ENCODE results near the gene SLC43A3. TPM values are rescaled to one million over a fixed set of nuclear protein-coding genes. Genes with fewer than 3 reads are reported as not detected.

SLC43A3 gene
- total RNA-seq, 1 experiment from 2014 or later: 8.6 TPM

- TF ChIP-seq TCF7L2 (IDR thresholded peaks at IDR 0.05; ENCODE audit: low read depth, low read length): no peak
- TF ChIP-seq SIN3A (IDR thresholded peaks at IDR 0.05; ENCODE audit: borderline replicate concordance, insufficient read depth, low read depth, low read length): no peak
- no peak for TF ChIP-seq POLR2AphosphoS5 (IDR thresholded peaks at IDR 0.05; ENCODE audit: low read depth, low read length)
These were observed 9.9 kb downstream of the SLC43A3 start for GRCh38 chr11:57417056-57417455.

GRCh38 chr11:57416436-57416835 is 10.5 kb downstream of the SLC43A3 start:
- Histone ChIP-seq H3K36me3 (ENCODE audit: control insufficient read depth, insufficient read depth, low read length) (no peaks in the 10 kb centered on the region), H3K4me1 (ENCODE audit: control insufficient read depth, insufficient read depth, low read length) (no peaks in the 10 kb centered on the region), H3K4me3 (ENCODE audit: low read depth in 2 of 2, low read length in 2 of 2) (no peak overlapping the region), H3K27me3 (ENCODE audit: control insufficient read depth, insufficient read depth, low read length) (no peaks in the 10 kb centered on the region), H3K27ac (ENCODE audit: low read length) (no peak overlapping the region), H3K9me3 (ENCODE audit: control insufficient read depth, insufficient read depth, low read depth, low read length) (no peaks in the 10 kb centered on the region)
- no TSS peak for BruUV-seq (replicated peaks)
- intact Hi-C loops (cut with micrococcal nuclease; ENCODE audit: unreplicated experiment): no loop called here
- ChIA-PET CTCF (no interaction called here), POLR2A (no interaction called here)
- DNase-seq (ENCODE audit: low read depth, low spot score) (no peak), ATAC-seq (no peak)
- TF ChIP-seq SIN3A (IDR thresholded peaks at IDR 0.05; ENCODE audit: borderline replicate concordance, insufficient read depth, low read depth, low read length) (no peak), POLR2AphosphoS5 (IDR thresholded peaks at IDR 0.05; ENCODE audit: low read depth, low read length) (no peak), REST (IDR thresholded peaks at IDR 0.05; ENCODE audit: insufficient read depth in 1 of 2, low read depth in 2 of 2, low read length in 1 of 2) (no peak), CTCF (IDR thresholded peaks at IDR 0.05) (no peak), TCF7L2 (IDR thresholded peaks at IDR 0.05; ENCODE audit: low read depth, low read length) (no peak)
- in situ Hi-C loops (cut with HindIII; ENCODE audit: low pct_unique_long_range_greater_than_20kb, low sequenced_read_pairs): no loop called here

More at GRCh38 chr11:57417056-57417455, 9.9 kb downstream of the SLC43A3 start:
- H3K36me3 ChIP-seq (ENCODE audit: control insufficient read depth, insufficient read depth, low read length): no peaks in the 10 kb centered on the region
- DNase-seq (ENCODE audit: low read depth, low spot score) (no peak), ATAC-seq (no peak)
- H3K4me1 ChIP-seq (ENCODE audit: control insufficient read depth, insufficient read depth, low read length): no peaks in the 10 kb centered on the region
- intact Hi-C loops (cut with micrococcal nuclease; ENCODE audit: unreplicated experiment): no loop called here
- H3K27me3 ChIP-seq (ENCODE audit: control insufficient read depth, insufficient read depth, low read length): no peaks in the 10 kb centered on the region
- BruUV-seq (replicated peaks): no TSS peak
- no peaks in the 10 kb centered on the region for H3K9me3 ChIP-seq (ENCODE audit: control insufficient read depth, insufficient read depth, low read depth, low read length)
- POLR2A ChIA-PET: no interaction called here
- no peak overlapping the region for H3K4me3 ChIP-seq (ENCODE audit: low read depth in 2 of 2, low read length in 2 of 2)
- in situ Hi-C loops (cut with HindIII; ENCODE audit: low pct_unique_long_range_greater_than_20kb, low sequenced_read_pairs): no loop called here
- no peak overlapping the region for H3K27ac ChIP-seq (ENCODE audit: low read length)
- CTCF ChIA-PET: no interaction called here

GRCh38 chr11:57414612-57415212 is 12.2 kb downstream of the SLC43A3 start:
- Histone ChIP-seq H3K4me3 (ENCODE audit: low read depth in 2 of 2, low read length in 2 of 2) (no peak overlapping the region), H3K27me3 (ENCODE audit: control insufficient read depth, insufficient read depth, low read length) (no peaks in the 10 kb centered on the region), H3K27ac (ENCODE audit: low read length) (no peak overlapping the region), H3K9me3 (ENCODE audit: control insufficient read depth, insufficient read depth, low read depth, low read length) (no peaks in the 10 kb centered on the region), H3K4me1 (ENCODE audit: control insufficient read depth, insufficient read depth, low read length) (no peaks in the 10 kb centered on the region), H3K36me3 (ENCODE audit: control insufficient read depth, insufficient read depth, low read length) (no peaks in the 10 kb centered on the region)
- no TSS peak for BruUV-seq (replicated peaks)
- in situ Hi-C loops (cut with HindIII; ENCODE audit: low pct_unique_long_range_greater_than_20kb, low sequenced_read_pairs): no loop called here
- intact Hi-C loops (cut with micrococcal nuclease; ENCODE audit: unreplicated experiment): no loop called here
- DNase-seq (ENCODE audit: low read depth, low spot score) (no peak), ATAC-seq (no peak)
- POLR2A ChIA-PET: no interaction called here
- CTCF ChIA-PET: no interaction called here
- TF ChIP-seq TCF7L2 (IDR thresholded peaks at IDR 0.05; ENCODE audit: low read depth, low read length) (no peak), POLR2AphosphoS5 (IDR thresholded peaks at IDR 0.05; ENCODE audit: low read depth, low read length) (no peak)

Data from Panc1 (cell line).